ENCODE data around the gene CBX1.

CBX1 gene

DNA sequence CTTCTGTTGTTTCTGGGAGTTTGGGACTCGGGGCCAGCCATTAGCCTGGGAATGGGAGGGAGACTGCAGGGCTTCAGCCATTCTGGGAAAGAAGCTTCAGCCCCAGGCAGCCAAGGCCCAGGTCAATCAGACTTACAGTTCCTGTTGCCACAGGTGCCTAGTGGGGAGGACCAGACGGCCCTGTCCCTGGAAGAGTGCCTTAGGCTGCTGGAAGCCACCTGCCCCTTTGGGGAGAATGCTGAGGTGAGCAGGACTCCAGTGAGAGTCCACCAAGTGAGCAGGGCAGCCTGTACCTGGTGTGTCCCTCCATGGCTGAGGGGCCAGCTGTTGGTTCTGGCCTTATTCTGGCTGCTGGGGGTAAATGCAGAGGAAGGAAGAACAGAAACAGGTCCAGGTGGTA, 44.4 kb downstream of the CBX1 start:
- Histone ChIP-seq H3K9me3 (no peaks in the 10 kb centered on the region), H3K36me3 (peaks cover 100% of the 10 kb centered on the region), H3K27me3 (no peaks in the 10 kb centered on the region), H3K4me1 (ENCODE audit: control insufficient read depth in 1 of 2, insufficient read depth in 1 of 2, low read depth in 1 of 2, low read length in 1 of 2) (peaks cover 6 to 10% of the 10 kb centered on the region in 2 experiments), H3K27ac (no peak overlapping the region), H3K4me3 (ENCODE audit: low read depth in 1 of 2, low read length in 1 of 2) (no peak overlapping the region)
- no peak for TF ChIP-seq CTCF (IDR thresholded peaks at IDR 0.05)

DNA sequence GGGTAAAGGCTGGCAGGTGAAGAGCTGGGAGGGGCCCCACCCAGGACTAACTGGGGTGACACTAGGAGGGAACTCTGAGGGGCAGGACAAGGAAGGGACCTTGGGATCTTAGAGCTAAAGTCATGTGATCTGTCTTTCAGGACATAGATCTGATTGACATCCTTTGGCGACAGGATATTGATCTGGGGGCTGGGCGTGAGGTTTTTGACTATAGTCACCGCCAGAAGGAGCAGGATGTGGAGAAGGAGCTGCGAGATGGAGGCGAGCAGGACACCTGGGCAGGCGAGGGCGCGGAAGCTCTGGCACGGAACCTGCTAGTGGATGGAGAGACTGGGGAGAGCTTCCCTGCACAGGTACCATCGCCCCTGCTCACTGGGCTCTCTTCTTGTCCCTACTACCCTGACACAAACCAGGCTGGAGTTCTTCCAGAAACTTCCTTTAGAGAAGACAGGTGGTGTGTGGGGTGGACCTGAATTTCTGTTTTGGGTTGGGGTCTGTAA, 45.0 kb downstream of the CBX1 start:
- Histone ChIP-seq H3K9me3 (no peaks in the 10 kb centered on the region), H3K36me3 (peaks cover 100% of the 10 kb centered on the region), H3K27me3 (no peaks in the 10 kb centered on the region), H3K27ac (no peak overlapping the region), H3K4me1 (ENCODE audit: control insufficient read depth in 1 of 2, insufficient read depth in 1 of 2, low read depth in 1 of 2, low read length in 1 of 2) (peaks cover 6 to 10% of the 10 kb centered on the region in 2 experiments), H3K4me3 (ENCODE audit: low read depth in 1 of 2, low read length in 1 of 2) (no peak overlapping the region)
- no peak for TF ChIP-seq CTCF (IDR thresholded peaks at IDR 0.05)

GRCh38 chr17:48055531-48056245, 45.6 kb downstream of the CBX1 start:
- Histone ChIP-seq H3K27me3 (no peaks in the 10 kb centered on the region), H3K4me3 (ENCODE audit: low read depth in 1 of 2, low read length in 1 of 2) (no peak overlapping the region), H3K27ac (no peak overlapping the region), H3K9me3 (no peaks in the 10 kb centered on the region), H3K4me1 (ENCODE audit: control insufficient read depth in 1 of 2, insufficient read depth in 1 of 2, low read depth in 1 of 2, low read length in 1 of 2) (peaks cover 6 to 10% of the 10 kb centered on the region in 2 experiments), H3K36me3 (peaks cover 100% of the 10 kb centered on the region)
- no peak for TF ChIP-seq CTCF (IDR thresholded peaks at IDR 0.05)

DNA sequence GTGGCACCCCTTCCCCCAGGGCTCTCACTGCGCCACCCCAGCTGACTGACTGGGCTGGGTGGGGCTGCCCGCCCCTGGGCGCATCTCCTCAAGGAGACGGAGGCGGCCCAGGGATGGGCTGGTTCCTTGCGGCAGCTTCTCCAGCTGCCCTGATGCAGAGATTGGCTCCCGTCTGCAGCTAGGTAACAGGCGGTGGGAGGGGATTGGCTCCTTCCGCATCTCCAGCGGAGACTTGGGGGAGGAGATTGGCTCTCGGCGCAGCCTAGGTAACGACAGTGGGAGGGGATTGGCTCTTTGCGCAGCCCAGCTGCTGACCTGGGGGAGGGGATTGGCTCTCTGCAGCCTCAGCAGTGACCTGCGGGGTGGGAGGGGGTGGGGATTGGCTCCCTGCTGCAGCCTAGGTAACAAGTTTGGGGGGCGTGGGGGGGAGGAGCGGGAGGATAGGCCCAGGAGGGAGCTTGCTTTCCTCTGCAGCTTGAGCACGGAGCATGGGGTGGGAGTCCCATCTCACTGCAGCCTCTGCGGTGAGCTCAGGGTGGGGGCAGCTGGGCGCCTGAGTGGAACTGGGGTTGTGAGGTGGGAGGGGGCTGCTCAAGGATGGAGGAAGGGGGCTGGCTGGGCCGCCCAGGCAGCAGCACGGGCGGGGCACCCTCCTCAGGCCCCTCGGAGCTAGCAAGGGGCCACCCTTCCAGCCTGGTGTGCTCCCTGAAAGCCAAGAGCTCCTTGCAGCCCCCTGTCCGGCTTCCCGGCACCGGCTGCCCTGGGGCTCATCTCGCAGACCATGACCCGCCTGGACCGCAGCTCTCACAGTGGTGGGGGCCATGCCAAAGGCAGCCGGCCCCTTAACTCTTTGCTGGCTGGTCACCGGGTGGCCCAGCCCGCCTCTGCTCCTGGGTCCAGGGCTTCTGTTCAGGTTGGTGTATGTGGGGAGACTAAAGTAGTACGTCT, 46.8 kb downstream of the CBX1 start:
- Histone ChIP-seq H3K36me3 (peaks cover 91% of the 10 kb centered on the region), H3K4me3 (ENCODE audit: low read depth in 1 of 2, low read length in 1 of 2) (no peak overlapping the region), H3K27me3 (no peaks in the 10 kb centered on the region), H3K27ac (no peak overlapping the region), H3K4me1 (ENCODE audit: control insufficient read depth in 1 of 2, insufficient read depth in 1 of 2, low read depth in 1 of 2, low read length in 1 of 2) (peaks cover 13% of the 10 kb centered on the region in 2 experiments), H3K9me3 (no peaks in the 10 kb centered on the region)
- no peak for TF ChIP-seq CTCF (IDR thresholded peaks at IDR 0.05)

DNA sequence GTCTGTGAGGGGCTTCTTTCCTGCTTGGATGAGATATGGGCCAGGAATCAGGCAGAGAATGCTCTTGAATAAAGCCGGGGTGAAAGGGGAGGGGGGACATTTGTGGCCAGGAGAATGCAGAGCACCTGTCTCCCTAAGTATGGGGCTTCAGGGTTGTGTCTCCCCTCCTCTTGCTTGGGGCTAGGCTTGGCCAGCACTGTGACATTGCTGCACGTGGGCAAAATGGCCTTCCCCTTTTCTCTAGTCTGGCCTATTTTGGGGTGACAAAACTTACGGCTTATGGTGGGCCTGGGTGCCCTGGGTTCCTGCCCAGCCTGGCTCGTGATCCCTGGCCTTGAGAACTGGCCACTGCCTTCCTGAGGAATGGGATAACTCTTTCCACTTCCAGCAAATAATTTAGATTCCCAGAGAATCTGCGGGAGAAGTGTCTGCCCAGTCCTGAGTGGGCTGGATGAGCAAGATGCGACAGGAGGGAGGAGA, 47.5 kb downstream of the CBX1 start:
- H3K36me3 ChIP-seq, result peaks cover 84% of the 10 kb centered on the region
- TF ChIP-seq CTCF (IDR thresholded peaks at IDR 0.05), result no peak
- no peaks in the 10 kb centered on the region for H3K9me3 ChIP-seq
- no peak overlapping the region for H3K4me3 ChIP-seq (ENCODE audit: low read depth in 1 of 2, low read length in 1 of 2)
- peaks cover 20% of the 10 kb centered on the region in 2 experiments for H3K4me1 ChIP-seq (ENCODE audit: control insufficient read depth in 1 of 2, insufficient read depth in 1 of 2, low read depth in 1 of 2, low read length in 1 of 2)
- H3K27me3 ChIP-seq, result no peaks in the 10 kb centered on the region
- no peak overlapping the region for H3K27ac ChIP-seq
